ENCODE results near the gene PITPNC1.

PITPNC1 gene

DNA sequence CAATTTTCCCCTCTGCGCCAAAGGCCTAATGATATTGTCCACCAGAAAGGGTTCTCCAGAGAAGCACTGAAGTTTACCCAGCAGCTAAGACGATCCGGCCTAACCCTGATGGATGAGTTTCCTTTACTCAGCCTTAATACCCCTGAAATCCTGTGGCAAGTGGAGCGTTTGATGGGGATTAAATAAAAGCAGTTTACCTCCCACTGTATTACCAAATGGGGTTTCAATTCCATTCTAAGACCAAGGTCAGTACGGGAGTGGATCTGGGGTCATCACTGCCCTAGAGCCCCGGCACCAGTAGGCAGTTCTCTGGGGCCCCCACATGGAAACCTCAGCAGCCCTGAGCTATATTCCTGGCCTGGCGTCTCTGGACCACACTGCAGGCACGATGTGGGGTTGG is 243.6 kb downstream of the PITPNC1 start:
- Histone ChIP-seq H3K4me3 (replicated peaks; ENCODE audit: low read depth, low read length) (no peak overlapping the region), H3K36me3 (ENCODE audit: control insufficient read depth, insufficient read depth, low read length) (no peaks in the 10 kb centered on the region), H3K27me3 (replicated peaks; ENCODE audit: control insufficient read depth, insufficient read depth, low read length) (no peaks in the 10 kb centered on the region)
- DNase-seq (ENCODE audit: extremely low read depth, insufficient read length), result no peak
- TF ChIP-seq CTCF (IDR thresholded peaks at IDR 0.05; ENCODE audit: insufficient read depth, low read length, poor library complexity, severe bottlenecking), result no peak

- Histone ChIP-seq H3K4me3 (replicated peaks; ENCODE audit: low read depth, low read length) (no peak overlapping the region), H3K36me3 (ENCODE audit: control insufficient read depth, insufficient read depth, low read length) (no peaks in the 10 kb centered on the region), H3K27me3 (replicated peaks; ENCODE audit: control insufficient read depth, insufficient read depth, low read length) (no peaks in the 10 kb centered on the region)
- DNase-seq (ENCODE audit: extremely low read depth, insufficient read length), result no peak
- no peak for TF ChIP-seq CTCF (IDR thresholded peaks at IDR 0.05; ENCODE audit: insufficient read depth, low read length, poor library complexity, severe bottlenecking)
Observed at GRCh38 chr17:67623767-67624166, 246.7 kb downstream of the PITPNC1 start.

DNA sequence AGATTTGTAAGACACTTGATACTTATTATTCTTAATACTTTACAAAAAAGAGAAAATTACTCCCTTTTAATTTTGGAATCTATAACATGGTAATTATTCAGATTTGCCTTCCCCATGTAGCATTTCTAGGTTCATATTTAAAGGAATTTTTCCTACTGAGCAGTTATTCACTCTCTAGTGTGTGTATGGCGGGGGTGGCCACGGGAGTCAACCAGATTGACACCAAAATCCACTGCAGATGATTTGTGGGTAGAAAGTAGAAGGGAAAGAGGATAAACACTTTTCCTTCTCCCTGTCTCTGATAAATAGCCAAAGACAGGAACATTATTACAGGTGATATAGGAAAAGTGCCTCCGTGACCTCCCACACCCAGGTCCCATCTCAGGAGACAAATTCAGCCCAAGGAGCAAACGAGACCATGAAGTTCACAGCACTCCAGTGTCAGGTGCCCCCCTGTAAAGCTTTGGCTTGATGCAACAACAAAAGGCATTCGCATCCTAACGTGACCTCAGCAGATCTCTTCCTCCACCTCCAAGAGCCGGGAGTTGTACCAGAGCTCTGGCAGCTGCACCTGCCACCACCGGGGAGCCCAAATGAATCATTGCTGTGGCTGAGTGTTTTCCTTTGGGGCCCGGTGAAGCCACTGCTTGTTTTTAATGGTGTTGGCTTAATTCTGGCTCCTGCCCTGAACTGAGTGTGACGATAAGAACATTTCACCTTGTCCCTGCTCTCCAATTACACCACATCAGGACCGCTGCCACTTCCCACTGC is 248.0 kb downstream of the PITPNC1 start:
- Histone ChIP-seq H3K4me3 (replicated peaks; ENCODE audit: low read depth, low read length) (no peak overlapping the region), H3K27me3 (replicated peaks; ENCODE audit: control insufficient read depth, insufficient read depth, low read length) (no peaks in the 10 kb centered on the region), H3K36me3 (ENCODE audit: control insufficient read depth, insufficient read depth, low read length) (no peaks in the 10 kb centered on the region)
- DNase-seq (ENCODE audit: extremely low read depth, insufficient read length), result no peak
- no peak for TF ChIP-seq CTCF (IDR thresholded peaks at IDR 0.05; ENCODE audit: insufficient read depth, low read length, poor library complexity, severe bottlenecking)

DNA sequence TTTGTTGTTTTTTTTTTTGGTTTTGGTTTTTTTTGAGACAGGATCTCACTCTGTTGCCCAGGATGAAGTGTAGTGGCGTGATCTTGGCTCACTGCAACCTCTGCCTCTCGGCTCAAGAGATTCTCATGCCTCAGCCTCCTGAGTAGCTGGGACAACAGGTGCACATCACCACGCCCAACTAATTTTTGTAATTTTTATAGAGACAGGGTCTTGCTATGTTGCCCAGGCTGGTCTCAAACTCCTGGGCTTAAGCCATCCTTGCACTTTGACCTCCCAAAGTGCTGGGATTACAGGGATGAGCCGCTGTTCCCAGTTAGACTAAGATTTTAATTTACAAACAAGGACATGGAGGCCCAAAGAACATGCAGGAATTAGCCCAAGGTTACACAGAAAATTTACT is 248.9 kb downstream of the PITPNC1 start:
- H3K27me3 ChIP-seq (replicated peaks; ENCODE audit: control insufficient read depth, insufficient read depth, low read length), result no peaks in the 10 kb centered on the region
- TF ChIP-seq CTCF (IDR thresholded peaks at IDR 0.05; ENCODE audit: insufficient read depth, low read length, poor library complexity, severe bottlenecking), result no peak
- no peak overlapping the region for H3K4me3 ChIP-seq (replicated peaks; ENCODE audit: low read depth, low read length)
- no peaks in the 10 kb centered on the region for H3K36me3 ChIP-seq (ENCODE audit: control insufficient read depth, insufficient read depth, low read length)
- no peak for DNase-seq (ENCODE audit: extremely low read depth, insufficient read length)

- TF ChIP-seq CTCF (IDR thresholded peaks at IDR 0.05; ENCODE audit: insufficient read depth, low read length, poor library complexity, severe bottlenecking), result peak; percentile 53
- Histone ChIP-seq H3K36me3 (ENCODE audit: control insufficient read depth, insufficient read depth, low read length) (no peaks in the 10 kb centered on the region; the same call in 1 of the 2 replicates), H3K4me3 (replicated peaks; ENCODE audit: low read depth, low read length) (no peak overlapping the region), H3K27me3 (replicated peaks; ENCODE audit: control insufficient read depth, insufficient read depth, low read length) (no peaks in the 10 kb centered on the region)
- peak; percentile 65 for DNase-seq (ENCODE audit: extremely low read depth, insufficient read length)
Observed at GRCh38 chr17:67628580-67629013, 251.5 kb downstream of the PITPNC1 start.
